ENCODE data around the gene ZNF652.

The ZNF652 gene

GRCh38 chr17:49297141-49297540 lies 64.9 kb downstream of the ZNF652 start:
- Histone ChIP-seq H3K27me3 (ENCODE audit: insufficient read depth, poor library complexity, severe bottlenecking) (no peaks in the 10 kb centered on the region), H3K36me3 (ENCODE audit: low read depth) (peaks cover 45% of the 10 kb centered on the region), H3K27ac (ENCODE audit: poor library complexity, severe bottlenecking) (no peak overlapping the region), H3K4me3 (ENCODE audit: severe bottlenecking) (no peak overlapping the region), H3K9me3 (ENCODE audit: severe bottlenecking) (no peaks in the 10 kb centered on the region), H3K4me1 (ENCODE audit: insufficient read depth, poor library complexity, severe bottlenecking) (no peaks in the 10 kb centered on the region)
- no peak for DNase-seq (ENCODE audit: low spot score)
- ATAC-seq (ENCODE audit: low read depth), result no peak
- TF ChIP-seq CTCF (IDR thresholded peaks at IDR 0.05; ENCODE audit: poor library complexity, severe bottlenecking), result no peak

GRCh38 chr17:49294122-49294521 lies 67.9 kb downstream of the ZNF652 start:
- H3K27ac ChIP-seq (ENCODE audit: poor library complexity, severe bottlenecking), result no peak overlapping the region
- ATAC-seq (ENCODE audit: low read depth) (no peak), DNase-seq (ENCODE audit: low spot score) (no peak)
- H3K27me3 ChIP-seq (ENCODE audit: insufficient read depth, poor library complexity, severe bottlenecking), result no peaks in the 10 kb centered on the region
- H3K4me3 ChIP-seq (ENCODE audit: severe bottlenecking), result no peak overlapping the region
- peaks cover 50% of the 10 kb centered on the region for H3K36me3 ChIP-seq (ENCODE audit: low read depth)
- H3K4me1 ChIP-seq (ENCODE audit: insufficient read depth, poor library complexity, severe bottlenecking), result no peaks in the 10 kb centered on the region
- no peaks in the 10 kb centered on the region for H3K9me3 ChIP-seq (ENCODE audit: severe bottlenecking)
- TF ChIP-seq CTCF (IDR thresholded peaks at IDR 0.05; ENCODE audit: poor library complexity, severe bottlenecking), result no peak

- Histone ChIP-seq H3K4me3 (ENCODE audit: severe bottlenecking) (no peak overlapping the region), H3K36me3 (ENCODE audit: low read depth) (peaks cover 37% of the 10 kb centered on the region), H3K4me1 (ENCODE audit: insufficient read depth, poor library complexity, severe bottlenecking) (no peaks in the 10 kb centered on the region), H3K27ac (ENCODE audit: poor library complexity, severe bottlenecking) (no peak overlapping the region), H3K9me3 (ENCODE audit: severe bottlenecking) (no peaks in the 10 kb centered on the region), H3K27me3 (ENCODE audit: insufficient read depth, poor library complexity, severe bottlenecking) (no peaks in the 10 kb centered on the region)
- DNase-seq (ENCODE audit: low spot score) (no peak), ATAC-seq (ENCODE audit: low read depth) (no peak)
- no peak for TF ChIP-seq CTCF (IDR thresholded peaks at IDR 0.05; ENCODE audit: poor library complexity, severe bottlenecking)
These were observed 69.1 kb downstream of the ZNF652 start for GRCh38 chr17:49292901-49293300.

DNA sequence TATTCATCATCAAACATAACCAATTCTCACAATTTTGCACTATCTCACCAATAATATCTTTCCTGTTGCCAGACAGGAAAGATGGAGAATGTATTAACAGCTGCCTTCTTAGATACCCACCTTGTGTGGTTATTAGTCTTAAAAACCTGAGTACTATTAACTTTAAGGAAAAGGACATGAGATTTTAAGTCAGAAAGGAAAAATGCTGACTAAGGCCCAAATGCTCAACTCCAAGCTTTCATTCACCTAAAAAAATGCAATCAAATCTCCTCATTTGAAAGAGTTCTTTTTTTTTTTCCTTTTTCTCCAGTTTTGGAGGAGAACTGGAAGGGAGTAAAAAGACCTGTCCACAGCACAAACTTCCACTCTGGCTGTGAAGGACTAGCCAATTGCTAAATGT lies 70.1 kb downstream of the ZNF652 start:
- no peak for TF ChIP-seq CTCF (IDR thresholded peaks at IDR 0.05; ENCODE audit: poor library complexity, severe bottlenecking)
- no peak for DNase-seq (ENCODE audit: low spot score)
- no peak for ATAC-seq (ENCODE audit: low read depth)

DNA sequence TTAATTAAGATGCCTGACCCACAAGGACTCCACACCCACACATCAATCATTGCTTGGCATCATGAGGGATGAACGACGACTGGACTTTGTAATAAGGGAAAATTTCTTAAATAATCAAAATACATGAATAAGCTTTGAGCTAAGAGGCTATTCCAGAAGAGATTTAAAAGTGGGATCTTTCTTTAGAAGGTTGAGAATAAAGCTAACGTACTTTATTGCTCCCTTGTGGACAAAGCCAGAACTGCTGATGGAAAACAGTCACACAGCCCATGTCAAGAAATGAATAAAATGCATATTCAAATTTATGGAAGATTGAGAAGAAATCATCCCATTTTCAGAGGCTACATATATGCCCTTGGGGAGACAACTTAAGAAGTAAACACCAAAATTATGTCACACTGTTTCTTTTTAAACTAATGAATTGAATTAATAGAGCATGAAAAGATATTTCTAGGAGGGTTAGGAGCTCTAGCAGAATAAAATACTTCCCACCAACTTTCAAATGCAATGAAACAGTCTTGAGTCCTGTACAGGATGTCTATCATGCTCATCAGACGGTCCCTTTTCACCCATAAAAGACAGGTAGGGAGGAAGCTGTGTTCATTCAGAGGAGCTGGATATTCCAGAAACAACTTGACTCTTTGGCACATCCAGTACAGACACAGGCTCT lies 71.2 kb downstream of the ZNF652 start:
- no peak overlapping the region for H3K4me3 ChIP-seq (ENCODE audit: severe bottlenecking)
- H3K27ac ChIP-seq (ENCODE audit: poor library complexity, severe bottlenecking), result no peak overlapping the region
- H3K36me3 ChIP-seq (ENCODE audit: low read depth), result peaks cover 18% of the 10 kb centered on the region
- H3K27me3 ChIP-seq (ENCODE audit: insufficient read depth, poor library complexity, severe bottlenecking), result no peaks in the 10 kb centered on the region
- H3K9me3 ChIP-seq (ENCODE audit: severe bottlenecking), result no peaks in the 10 kb centered on the region
- TF ChIP-seq CTCF (IDR thresholded peaks at IDR 0.05; ENCODE audit: poor library complexity, severe bottlenecking), result peak; percentile 65
- ATAC-seq (ENCODE audit: low read depth) (peak; percentile 36; the same call in 1 of the 3 replicates), DNase-seq (ENCODE audit: low spot score) (no peak)
- H3K4me1 ChIP-seq (ENCODE audit: insufficient read depth, poor library complexity, severe bottlenecking), result no peaks in the 10 kb centered on the region

More for the DNA sequence above, 70.1 kb downstream of the ZNF652 start:
- Histone ChIP-seq H3K9me3 (ENCODE audit: severe bottlenecking) (no peaks in the 10 kb centered on the region), H3K36me3 (ENCODE audit: low read depth) (peaks cover 28% of the 10 kb centered on the region), H3K4me3 (ENCODE audit: severe bottlenecking) (no peak overlapping the region), H3K27ac (ENCODE audit: poor library complexity, severe bottlenecking) (no peak overlapping the region), H3K27me3 (ENCODE audit: insufficient read depth, poor library complexity, severe bottlenecking) (no peaks in the 10 kb centered on the region), H3K4me1 (ENCODE audit: insufficient read depth, poor library complexity, severe bottlenecking) (no peaks in the 10 kb centered on the region)
